Retinal pigment epithelial cell (primary cell): ENCODE data around the gene PERCC1.

Source experiments
- DNase-seq: peaks from one replicate; pipeline ENCODE4 v3.0.0-alpha.2; 2010; ENCODE audit warnings: low read depth
- H3K4me3 ChIP-seq: 2 replicates; pipeline ENCODE4 v1.5.1; 2011; ENCODE audit warnings: mild to moderate bottlenecking, low read length, control low read depth, moderate library complexity
- TF ChIP-seq, protein P1 (sequence below): conservative IDR thresholded peaks from 2 replicates; pipeline ENCODE4 v1.5.1; 2011; ENCODE audit warnings: low read depth, low read length, control low read depth, inconsistent platforms

Gene PERCC1

DNA sequence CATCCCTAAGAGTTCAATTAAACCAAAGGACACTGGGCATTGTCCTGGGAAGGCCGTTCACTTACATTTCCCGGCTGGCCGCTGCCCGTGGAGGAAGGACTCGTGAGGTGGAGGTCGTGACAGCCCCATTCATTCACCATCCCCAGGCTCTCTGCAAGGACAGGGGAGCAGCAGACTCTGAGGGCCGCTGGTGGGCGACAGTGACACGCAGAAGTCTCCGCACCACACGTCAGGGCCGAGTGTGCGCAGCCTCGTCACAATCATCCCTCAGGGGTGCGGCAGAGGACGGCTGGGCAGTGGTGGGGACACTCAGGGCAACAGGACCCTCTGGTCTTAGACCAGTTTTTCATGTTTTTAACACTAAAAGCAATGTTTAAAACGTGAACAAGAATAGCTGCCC lies 38.1 kb upstream of the PERCC1 start:
- TF ChIP-seq, protein P1, sequence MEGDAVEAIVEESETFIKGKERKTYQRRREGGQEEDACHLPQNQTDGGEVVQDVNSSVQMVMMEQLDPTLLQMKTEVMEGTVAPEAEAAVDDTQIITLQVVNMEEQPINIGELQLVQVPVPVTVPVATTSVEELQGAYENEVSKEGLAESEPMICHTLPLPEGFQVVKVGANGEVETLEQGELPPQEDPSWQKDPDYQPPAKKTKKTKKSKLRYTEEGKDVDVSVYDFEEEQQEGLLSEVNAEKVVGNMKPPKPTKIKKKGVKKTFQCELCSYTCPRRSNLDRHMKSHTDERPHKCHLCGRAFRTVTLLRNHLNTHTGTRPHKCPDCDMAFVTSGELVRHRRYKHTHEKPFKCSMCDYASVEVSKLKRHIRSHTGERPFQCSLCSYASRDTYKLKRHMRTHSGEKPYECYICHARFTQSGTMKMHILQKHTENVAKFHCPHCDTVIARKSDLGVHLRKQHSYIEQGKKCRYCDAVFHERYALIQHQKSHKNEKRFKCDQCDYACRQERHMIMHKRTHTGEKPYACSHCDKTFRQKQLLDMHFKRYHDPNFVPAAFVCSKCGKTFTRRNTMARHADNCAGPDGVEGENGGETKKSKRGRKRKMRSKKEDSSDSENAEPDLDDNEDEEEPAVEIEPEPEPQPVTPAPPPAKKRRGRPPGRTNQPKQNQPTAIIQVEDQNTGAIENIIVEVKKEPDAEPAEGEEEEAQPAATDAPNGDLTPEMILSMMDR: no peak
- no peak overlapping the region for H3K4me3 ChIP-seq
- DNase-seq: no peak

DNA sequence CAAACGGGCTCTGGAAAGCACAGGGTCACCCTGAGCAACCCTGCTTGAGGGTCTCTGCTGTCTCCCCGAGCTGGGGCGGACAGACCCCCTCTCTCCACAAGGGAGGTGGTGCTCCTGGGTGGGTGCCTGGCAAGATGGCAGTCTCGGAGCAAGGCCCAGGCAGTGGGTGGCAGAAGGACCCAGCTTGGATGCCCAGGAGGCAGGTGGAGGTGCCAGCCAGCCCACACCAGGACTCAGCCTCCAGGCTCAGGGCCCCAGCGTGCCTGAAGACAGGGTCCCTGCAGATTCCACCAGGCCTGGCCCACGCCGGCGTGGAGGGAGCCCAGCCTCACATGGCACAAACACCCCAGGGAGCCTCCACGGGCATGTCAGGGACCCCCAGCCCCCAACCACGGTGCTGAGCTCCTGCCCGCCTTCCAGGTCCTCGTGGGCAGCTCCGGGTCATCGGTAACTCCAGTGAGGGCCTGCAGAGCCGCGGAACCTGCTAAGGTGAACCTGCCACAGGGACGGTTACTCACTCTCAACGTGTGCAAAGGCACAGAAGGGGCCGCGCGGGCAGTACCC lies 37.2 kb upstream of the PERCC1 start:
- no peak overlapping the region for H3K4me3 ChIP-seq
- DNase-seq: no peak
- TF ChIP-seq, protein P1: no peak

DNA sequence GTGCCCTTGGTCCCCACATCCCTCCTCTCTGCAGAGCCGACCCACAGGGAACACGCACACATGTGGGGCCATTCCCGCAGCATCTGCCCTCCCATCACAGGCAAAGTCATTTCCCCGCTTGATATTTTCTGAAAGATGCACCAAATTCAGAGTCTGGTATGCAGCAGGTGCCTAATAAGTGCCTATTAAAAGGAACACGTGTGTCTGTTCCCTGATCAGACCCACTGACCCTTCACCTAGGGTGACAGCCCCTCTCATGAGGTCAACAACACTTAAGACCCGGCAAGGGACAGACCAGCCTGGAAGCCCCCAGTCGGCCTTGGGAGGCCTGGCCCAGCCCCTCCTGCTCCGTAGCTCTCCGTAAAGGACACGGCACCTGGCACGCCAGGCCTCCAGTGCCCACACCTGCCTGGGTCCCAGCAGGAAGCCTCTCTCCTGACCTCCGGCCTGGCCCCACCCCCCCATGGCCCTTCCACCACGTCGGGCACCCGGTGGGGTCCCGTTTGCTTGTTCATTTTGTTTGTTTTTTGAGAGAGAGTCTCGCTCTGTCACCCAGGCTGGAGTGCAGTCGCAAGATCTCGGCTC lies 36.4 kb upstream of the PERCC1 start:
- DNase-seq: no peak
- H3K4me3 ChIP-seq: no peak overlapping the region
- TF ChIP-seq, protein P1: no peak

DNA sequence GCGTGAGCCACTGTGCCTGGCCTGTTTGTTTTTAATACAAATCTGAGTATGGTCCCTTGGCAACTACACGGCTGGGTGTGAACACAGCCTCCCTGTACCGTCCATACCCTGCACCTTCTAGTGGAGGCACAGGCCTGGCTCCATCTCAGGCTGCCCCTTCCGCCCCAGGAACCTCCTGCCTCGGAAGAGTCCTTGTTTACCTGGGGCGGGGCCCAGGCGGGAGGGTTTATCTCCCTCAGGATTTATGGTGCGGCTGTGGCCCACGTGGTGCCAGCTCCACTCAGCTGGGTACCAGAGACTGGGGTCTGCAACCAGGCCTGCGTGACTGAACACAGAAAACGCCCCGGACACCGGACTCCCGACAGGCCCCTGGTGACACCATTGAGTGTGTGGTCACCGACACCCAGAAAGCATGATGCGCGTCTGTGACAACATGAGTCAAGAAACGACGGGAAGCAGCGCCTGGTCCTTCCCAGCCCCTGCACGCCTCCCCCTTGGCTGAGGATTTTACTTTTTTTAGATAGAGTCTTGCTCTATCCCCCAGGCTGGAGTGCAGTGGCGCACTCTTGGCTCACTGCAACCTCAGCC lies 35.3 kb upstream of the PERCC1 start:
- no peak for DNase-seq
- TF ChIP-seq, protein P1: no peak

DNA sequence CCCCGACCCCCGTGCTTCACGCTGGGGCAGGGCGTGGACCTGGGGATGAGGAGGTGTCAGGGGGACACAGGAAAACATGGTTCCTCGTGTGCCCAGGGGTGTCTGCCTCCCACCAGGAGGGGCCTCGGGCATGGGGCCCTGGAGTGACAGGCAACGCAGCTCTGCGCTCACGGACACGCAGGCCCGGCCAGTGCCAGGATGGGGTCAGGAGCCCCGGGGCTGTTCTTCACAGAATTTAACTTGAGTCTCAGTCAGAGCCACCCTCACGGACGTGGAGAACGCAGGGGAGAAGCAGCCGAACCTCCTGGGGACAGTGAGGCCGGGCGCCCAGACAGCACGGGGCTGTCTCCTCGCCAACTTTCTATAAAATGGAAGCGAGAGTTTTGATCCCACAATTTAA lies 33.1 kb upstream of the PERCC1 start:
- no peak for DNase-seq
- no peak overlapping the region for H3K4me3 ChIP-seq
- TF ChIP-seq, protein P1: no peak

More for the DNA sequence above, 35.3 kb upstream of the PERCC1 start:
- no peak overlapping the region for H3K4me3 ChIP-seq

DNA sequence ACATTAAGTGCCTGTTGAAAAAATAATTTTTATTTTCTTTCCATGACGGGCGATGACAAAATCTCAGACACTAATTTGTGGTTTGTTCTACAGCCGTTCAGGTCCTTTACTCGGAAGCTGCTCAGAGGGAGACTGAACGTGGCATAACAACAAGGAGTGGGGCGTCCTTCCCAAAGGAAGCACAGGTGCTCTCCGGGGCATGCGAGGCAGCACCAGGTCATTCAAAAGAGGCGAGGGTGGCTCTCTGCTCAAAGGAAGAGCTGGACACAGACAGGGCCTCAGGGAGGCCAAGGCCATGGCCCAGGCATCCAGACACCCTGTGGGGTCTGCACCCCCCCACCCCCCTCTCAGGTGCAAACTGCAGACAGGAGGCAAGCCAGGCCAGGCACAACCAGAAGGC lies 32.5 kb upstream of the PERCC1 start:
- TF ChIP-seq, protein P1: no peak

More for the DNA sequence above, 32.5 kb upstream of the PERCC1 start:
- H3K4me3 ChIP-seq: no peak overlapping the region
- DNase-seq: no peak
